Ascending aorta (tissue), 2 donors: ENCODE results near the gene KASH5. TPM values are rescaled to one million over a fixed set of nuclear protein-coding genes. Genes with fewer than 3 reads are reported as not detected.

Experiments
- DNase-seq, 2 donors: peaks; one replicate each; pipeline ENCODE4 v3.0.0-alpha.2; 2019; ENCODE audit warnings: low spot score in 2 of 2
- H3K27ac ChIP-seq, 2 donors: fragments of 200-600 bp; sonication (generic); one replicate each; pipeline ENCODE4 v1.5.1; 2016 to 2017; ENCODE audit warnings: mild to moderate bottlenecking in 1 of 2
- H3K27me3 ChIP-seq: fragments of 200-600 bp; sonication (generic); one replicate; pipeline ENCODE4 v1.5.1; 2017
- H3K36me3 ChIP-seq, 2 donors: fragments of 200-600 bp; sonication (generic); one replicate each; pipeline ENCODE4 v1.5.1; 2016
- H3K4me1 ChIP-seq, 2 donors: fragments of 200-600 bp; sonication (generic); one replicate each; pipeline ENCODE4 v1.5.1; 2016 to 2017; ENCODE audit warnings: mild to moderate bottlenecking in 1 of 2
- H3K4me3 ChIP-seq, 2 donors: fragments of 200-600 bp; sonication (generic); one replicate each; pipeline ENCODE4 v1.5.1; 2016 to 2017; ENCODE audit warnings: mild to moderate bottlenecking in 1 of 2
- H3K9me3 ChIP-seq, 2 donors: fragments of 200-600 bp; sonication (generic); one replicate each; pipeline ENCODE4 v1.5.1; 2016
- intact Hi-C: fragments of 100-400 bp; cut with DNase I; formaldehyde crosslinking; loops from one replicate; pipeline ENCODE4 v1.15.1; 2023
- total RNA-seq: library from RNA; depleted of rRNA; stranded (reverse); fragments of >200 nt; gene quantifications from one replicate; pipeline ENCODE4 v1.1.0, GENCODE V29; 2016
- TF ChIP-seq, protein P1 (sequence below), 3 experiments: fragments of 200-600 bp in 2 of 3; fragments of 450-650 bp in 1 of 3; sonication (generic) in 2 of 3; IDR thresholded peaks; one replicate each; pipeline ENCODE4 v1.5.1; 2016 to 2019; ENCODE audit warnings: antibody characterized with exemption in 3 of 3, mild to moderate bottlenecking in 1 of 3, moderate library complexity in 1 of 3

Gene KASH5
- total RNA-seq, 1 donor from 2014 or later: not detected

DNA sequence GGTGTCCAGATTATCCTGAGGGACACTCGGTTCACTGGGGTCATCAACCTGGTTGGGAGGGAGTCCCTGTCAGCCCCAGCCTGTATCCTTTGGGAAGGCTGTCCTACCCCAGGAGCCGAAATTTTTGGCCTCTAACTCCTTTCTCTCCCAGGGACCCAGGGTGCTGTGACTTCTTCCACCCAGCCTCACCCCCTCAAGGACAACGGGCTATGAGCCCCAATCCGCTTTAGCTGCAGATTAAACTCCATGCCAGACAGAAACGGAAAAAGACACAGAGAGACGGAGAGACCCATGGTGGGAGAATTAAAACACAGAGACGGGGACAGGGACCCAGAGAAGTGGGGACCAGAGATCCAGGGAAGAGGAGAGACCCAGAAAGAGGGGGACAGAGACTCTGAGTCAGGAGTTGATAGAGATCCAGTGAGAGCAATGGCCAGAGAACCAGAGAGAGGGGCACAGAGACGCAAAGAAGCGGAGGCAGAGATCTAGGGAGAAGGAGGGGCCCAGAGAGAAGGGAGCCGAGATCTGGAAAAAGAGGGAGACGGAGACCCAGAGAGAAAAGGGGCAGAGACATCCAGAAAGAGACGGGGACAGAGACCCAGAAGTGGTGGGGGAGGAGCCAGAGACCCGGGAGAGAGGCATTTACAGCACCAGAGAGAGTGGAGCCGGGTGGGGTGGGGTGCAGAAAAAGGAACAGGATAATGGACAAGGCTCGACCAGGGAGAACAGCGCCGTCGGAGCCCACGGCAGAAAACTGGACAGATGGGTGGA is 52.6 kb downstream of the KASH5 start:
- TF ChIP-seq, protein P1, sequence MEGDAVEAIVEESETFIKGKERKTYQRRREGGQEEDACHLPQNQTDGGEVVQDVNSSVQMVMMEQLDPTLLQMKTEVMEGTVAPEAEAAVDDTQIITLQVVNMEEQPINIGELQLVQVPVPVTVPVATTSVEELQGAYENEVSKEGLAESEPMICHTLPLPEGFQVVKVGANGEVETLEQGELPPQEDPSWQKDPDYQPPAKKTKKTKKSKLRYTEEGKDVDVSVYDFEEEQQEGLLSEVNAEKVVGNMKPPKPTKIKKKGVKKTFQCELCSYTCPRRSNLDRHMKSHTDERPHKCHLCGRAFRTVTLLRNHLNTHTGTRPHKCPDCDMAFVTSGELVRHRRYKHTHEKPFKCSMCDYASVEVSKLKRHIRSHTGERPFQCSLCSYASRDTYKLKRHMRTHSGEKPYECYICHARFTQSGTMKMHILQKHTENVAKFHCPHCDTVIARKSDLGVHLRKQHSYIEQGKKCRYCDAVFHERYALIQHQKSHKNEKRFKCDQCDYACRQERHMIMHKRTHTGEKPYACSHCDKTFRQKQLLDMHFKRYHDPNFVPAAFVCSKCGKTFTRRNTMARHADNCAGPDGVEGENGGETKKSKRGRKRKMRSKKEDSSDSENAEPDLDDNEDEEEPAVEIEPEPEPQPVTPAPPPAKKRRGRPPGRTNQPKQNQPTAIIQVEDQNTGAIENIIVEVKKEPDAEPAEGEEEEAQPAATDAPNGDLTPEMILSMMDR (IDR thresholded peaks at IDR 0.05): no peak
- no peak overlapping the region for H3K27ac ChIP-seq

DNA sequence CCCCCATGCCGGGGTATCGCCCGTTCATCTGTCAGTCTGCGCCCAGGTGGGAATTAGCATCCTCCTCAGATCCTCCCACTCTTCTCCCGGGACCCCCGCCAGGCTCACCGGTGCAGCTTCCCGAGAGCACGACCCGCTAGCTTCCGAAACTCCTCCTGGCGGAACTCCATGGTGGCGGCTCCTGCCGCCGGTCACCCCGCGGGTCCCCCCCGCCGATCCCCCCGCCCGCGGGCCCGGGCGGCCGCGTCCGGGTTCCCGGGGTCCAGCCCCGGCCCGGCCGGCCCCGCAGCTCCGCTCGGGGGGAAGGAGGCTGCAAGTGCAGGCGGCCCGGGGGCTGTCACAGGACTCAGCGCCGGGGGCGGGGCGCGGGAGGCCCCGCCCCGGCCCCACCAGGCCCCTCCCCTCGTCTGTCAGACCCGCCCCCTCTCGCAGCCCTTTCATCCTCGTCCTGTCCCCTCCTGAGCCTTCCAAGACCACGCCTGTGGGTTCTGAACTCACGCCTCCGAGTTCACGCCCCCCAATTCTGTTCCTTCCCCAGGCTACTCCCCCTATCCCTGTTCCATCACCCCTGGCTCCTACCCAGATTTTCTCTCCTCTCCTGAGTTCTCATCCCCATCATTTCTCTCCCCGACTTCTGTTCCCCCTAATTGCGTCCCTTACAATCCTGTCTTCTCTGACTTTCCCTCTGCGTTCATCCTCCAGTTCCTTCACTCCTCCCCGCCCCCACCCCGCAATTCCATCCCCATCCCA is 53.3 kb downstream of the KASH5 start, which contains the start of gene SLC17A7:
Gene SLC17A7, minus strand, starts transcription at position 318 of the 750 bp plus-strand sequence. Its CDS starts 148 bp downstream, at position 170.
- intact Hi-C loops: no loop called here
- Histone ChIP-seq H3K4me1 (no peaks in the 10 kb centered on the region), H3K36me3 (no peaks in the 10 kb centered on the region), H3K27me3 (peaks cover 17% of the 10 kb centered on the region), H3K4me3 (peak within 1 kb of the TSS; percentile 42 to 75), H3K9me3 (no peaks in the 10 kb centered on the region), H3K27ac (peak within 1 kb of the TSS; percentile 36 to 66)
- DNase-seq: peak in 1 of 2 donors; percentile 78
- TF ChIP-seq, protein P1 (IDR thresholded peaks at IDR 0.05): no peak

More for the DNA sequence above, 52.6 kb downstream of the KASH5 start:
- no peaks in the 10 kb centered on the region for H3K9me3 ChIP-seq
- H3K4me3 ChIP-seq: peak overlapping the region; percentile 42 to 75
- intact Hi-C loops: no loop called here
- no peaks in the 10 kb centered on the region for H3K36me3 ChIP-seq
- no peaks in the 10 kb centered on the region for H3K4me1 ChIP-seq
- H3K27me3 ChIP-seq: peaks cover 21% of the 10 kb centered on the region
- no peak for DNase-seq

DNA sequence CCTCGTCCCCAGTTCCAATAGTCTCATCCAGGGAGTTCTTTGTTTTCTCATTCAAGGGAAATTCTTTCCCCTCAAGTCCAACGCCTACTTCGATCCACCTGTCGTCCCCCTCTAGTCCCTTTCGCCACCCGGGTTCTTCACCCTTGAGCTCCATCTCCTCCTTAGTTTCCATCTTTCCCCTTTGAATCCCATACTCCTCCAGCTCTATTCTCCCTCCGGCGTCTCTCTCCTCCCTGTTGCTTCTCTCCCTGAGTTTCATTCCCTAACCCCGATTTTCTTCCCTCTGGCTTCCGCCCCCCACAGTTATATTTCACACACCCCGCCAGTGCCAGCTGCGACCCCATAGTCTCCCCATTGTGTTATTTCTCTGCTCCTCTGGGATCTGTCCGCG is 53.9 kb downstream of the KASH5 start:
- TF ChIP-seq, protein P1 (IDR thresholded peaks at IDR 0.05): no peak
- peak overlapping the region in 1 of 2 donors; percentile 36 for H3K27ac ChIP-seq
- peaks cover 14% of the 10 kb centered on the region for H3K27me3 ChIP-seq
- H3K9me3 ChIP-seq: no peaks in the 10 kb centered on the region
- peaks cover 0 to 3% of the 10 kb centered on the region in 2 donors for H3K36me3 ChIP-seq
- intact Hi-C loops: loop anchor here (2.0 kb wide), 1 partner anchor 215 kb away; no protein-coding TSS in a partner anchor
- no peak for DNase-seq
- peak overlapping the region in 1 of 2 donors; percentile 75 for H3K4me3 ChIP-seq
- no peaks in the 10 kb centered on the region for H3K4me1 ChIP-seq

DNA sequence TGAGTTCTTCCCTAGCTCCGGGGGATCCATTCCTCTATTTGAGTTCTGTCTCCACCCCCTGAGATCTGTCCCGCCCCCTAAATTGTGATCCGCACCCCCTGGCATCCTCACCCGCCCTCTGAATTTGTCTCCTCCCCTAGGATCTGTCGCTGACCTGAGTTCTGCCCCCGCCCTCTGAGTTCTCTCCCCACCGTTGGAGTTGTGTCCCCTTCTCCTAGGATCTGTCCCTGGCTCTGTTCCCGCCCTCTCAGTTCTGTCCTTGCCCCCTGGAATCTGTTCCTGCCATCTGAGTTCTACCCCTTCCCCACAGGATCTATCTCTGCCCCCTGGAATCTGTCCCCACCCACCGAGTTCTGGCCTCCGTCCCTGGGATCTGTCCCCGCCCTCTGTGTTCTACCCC is 54.3 kb downstream of the KASH5 start:
- Histone ChIP-seq H3K4me1 (no peaks in the 10 kb centered on the region), H3K9me3 (no peaks in the 10 kb centered on the region), H3K36me3 (peaks cover 0 to 7% of the 10 kb centered on the region in 2 donors), H3K4me3 (peak overlapping the region; percentile 55 to 75), H3K27me3 (peaks cover 12% of the 10 kb centered on the region), H3K27ac (peak overlapping the region; percentile 36 to 66)
- no peak for DNase-seq
- TF ChIP-seq, protein P1 (IDR thresholded peaks at IDR 0.05): no peak
- intact Hi-C loops: loop anchor here (2.0 kb wide), 1 partner anchor 216 kb away; no protein-coding TSS in a partner anchor

DNA sequence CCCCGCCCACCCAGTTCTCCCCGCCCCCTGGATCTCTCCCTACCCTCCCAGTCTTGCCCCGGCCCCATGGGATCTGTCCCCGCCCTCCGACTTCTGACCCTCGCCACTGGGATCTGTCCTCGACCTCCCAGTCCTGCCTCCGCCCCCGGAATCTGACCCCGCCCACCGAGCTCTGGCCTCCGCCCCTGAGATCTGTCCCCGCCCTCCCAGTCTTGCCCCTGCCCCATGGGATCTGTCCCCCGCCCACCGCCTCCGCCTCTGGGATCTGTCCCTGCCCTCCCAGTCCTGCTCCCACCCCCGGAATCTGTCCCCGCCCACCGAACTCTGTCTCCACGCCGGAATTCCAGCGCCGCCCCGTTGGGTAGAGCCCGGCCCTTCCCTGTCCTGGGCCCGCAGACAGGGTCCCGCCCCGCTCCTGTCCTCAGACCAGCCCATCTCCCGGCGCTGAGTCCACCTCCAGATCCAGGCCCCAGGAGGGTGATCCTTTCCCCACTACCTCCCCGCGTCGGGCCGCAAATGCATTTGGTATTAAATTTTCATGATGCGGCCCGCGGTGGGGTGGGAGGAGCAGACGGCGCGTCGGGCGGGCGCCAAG is 54.8 kb downstream of the KASH5 start:
- peak overlapping the region; percentile 55 to 75 for H3K4me3 ChIP-seq
- H3K4me1 ChIP-seq: no peaks in the 10 kb centered on the region
- H3K36me3 ChIP-seq: peaks cover 0 to 8% of the 10 kb centered on the region in 2 donors
- no peaks in the 10 kb centered on the region for H3K9me3 ChIP-seq
- intact Hi-C loops: loop anchor here (1.0 to 2.0 kb wide), 4 partner anchors 51 to 216 kb away; partner anchors contain the start of gene DKKL1
- TF ChIP-seq, protein P1 (IDR thresholded peaks at IDR 0.05): no peak
- DNase-seq: peak; percentile 70 to 96
- peaks cover 10% of the 10 kb centered on the region for H3K27me3 ChIP-seq
- peak overlapping the region; percentile 62 to 66 for H3K27ac ChIP-seq
